Astrocyte (in vitro differentiated cells and primary cell): ENCODE measurements around the gene TRHDE.

Source experiments
- CTCF ChIP-seq: IDR thresholded peaks from 2 replicates; pipeline ENCODE4 v1.5.1; 2011; ENCODE audit warnings: low read depth, mild to moderate bottlenecking, inconsistent platforms, low read length, moderate library complexity; ENCODE audit not compliant: insufficient read depth
- EZH2 ChIP-seq: IDR thresholded peaks from 2 replicates; pipeline ENCODE4 v1.6.1; 2012; ENCODE audit warnings: mild to moderate bottlenecking, low read length, inconsistent platforms; ENCODE audit not compliant: insufficient read depth

- no peak for TF ChIP-seq CTCF
- TF ChIP-seq EZH2: no peak
Measured at GRCh38 chr12:72543777-72544467, 271.8 kb downstream of the TRHDE start.
